Activated CD8-positive, alpha-beta memory T cell treated with anti-CD3 and anti-CD28 coated beads, Interleukin-2, amount 50 U/mL, for 48 hours (primary cell): Measurements from ENCODE around the gene MEX3D.

Experiments
- DNase-seq: peaks from one replicate; pipeline ENCODE4 v3.0.0-alpha.2; 2020

Gene MEX3D

GRCh38 chr19:1514986-1515721, 53.0 kb downstream of the MEX3D start:
- DNase-seq = no peak

- no peak for DNase-seq
These were observed 53.8 kb downstream of the MEX3D start for GRCh38 chr19:1514295-1514661.

GRCh38 chr19:1513499-1514294, 54.4 kb downstream of the MEX3D start:
- DNase-seq = peak; percentile 91

- DNase-seq = peak; percentile 87
These were observed 55.2 kb downstream of the MEX3D start, which contains the start of gene ADAMTSL5 for GRCh38 chr19:1512671-1513498. ADAMTSL5 (minus strand) TSS chr19:1513019; CDS start chr19:1510943, 2,076 bp downstream.

- DNase-seq = no peak
These were observed 56.5 kb downstream of the MEX3D start for GRCh38 chr19:1511318-1512317.

- DNase-seq = no peak
These were observed 57.3 kb downstream of the MEX3D start for GRCh38 chr19:1510807-1511206.

GRCh38 chr19:1510442-1510806, 57.7 kb downstream of the MEX3D start:
- no peak for DNase-seq

- no peak for DNase-seq
These were observed 58.3 kb downstream of the MEX3D start for GRCh38 chr19:1509602-1510441.

GRCh38 chr19:1508507-1508856, 59.6 kb downstream of the MEX3D start:
- DNase-seq = no peak

GRCh38 chr19:1507763-1508506, 60.2 kb downstream of the MEX3D start:
- peak; percentile 90 for DNase-seq

GRCh38 chr19:1507192-1507660, 60.9 kb downstream of the MEX3D start:
- DNase-seq = no peak

GRCh38 chr19:1505991-1506881, 61.9 kb downstream of the MEX3D start:
- DNase-seq = no peak

- no peak for DNase-seq
These were observed 63.1 kb downstream of the MEX3D start for GRCh38 chr19:1505012-1505411.
